ENCODE measurements around the gene EPAS1.

The EPAS1 gene

DNA sequence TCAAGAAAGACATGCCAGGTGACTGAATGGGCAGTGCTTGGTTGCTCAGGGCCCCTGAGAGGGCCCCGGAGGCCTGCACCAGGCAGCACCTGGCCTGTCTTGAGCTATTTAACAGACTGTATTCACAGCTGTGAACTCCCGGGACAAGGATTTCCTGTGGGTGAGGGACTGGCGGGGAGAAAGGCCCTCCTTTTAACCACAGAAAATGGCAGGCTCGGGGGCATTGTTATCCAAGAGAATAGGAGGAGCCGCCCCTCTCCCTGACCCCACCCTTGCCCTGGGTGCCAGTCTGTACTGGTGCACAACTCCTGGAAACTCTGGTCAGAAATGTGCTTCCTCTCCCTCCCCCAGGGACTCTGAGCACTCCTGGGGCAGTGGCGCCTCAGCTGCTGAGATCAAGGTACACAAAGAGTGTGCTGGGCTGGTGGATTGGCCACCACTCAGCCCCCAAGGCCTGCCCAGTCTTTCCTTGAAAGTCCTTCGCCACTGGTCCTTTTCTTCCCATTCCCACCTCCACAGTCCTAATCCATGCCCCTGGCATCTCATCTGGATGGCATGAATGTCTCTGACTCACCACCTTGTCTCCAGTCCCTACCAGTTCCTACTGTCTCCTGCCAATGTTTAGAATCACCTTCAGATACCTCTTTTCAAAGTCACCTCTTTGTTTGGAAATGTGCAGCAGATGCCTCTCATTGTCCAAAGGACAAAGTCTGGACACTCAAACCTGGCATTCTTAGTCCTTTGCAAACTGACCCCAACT is 19.6 kb upstream of the EPAS1 start:
- Histone ChIP-seq H3K4me1 (ENCODE audit: insufficient read depth, low read length) (peaks cover 2% of the 10 kb centered on the region), H3K36me3 (ENCODE audit: insufficient read depth, low read length) (no peaks in the 10 kb centered on the region), H2AFZ (ENCODE audit: low read depth, low read length) (no peak overlapping the region)

DNA sequence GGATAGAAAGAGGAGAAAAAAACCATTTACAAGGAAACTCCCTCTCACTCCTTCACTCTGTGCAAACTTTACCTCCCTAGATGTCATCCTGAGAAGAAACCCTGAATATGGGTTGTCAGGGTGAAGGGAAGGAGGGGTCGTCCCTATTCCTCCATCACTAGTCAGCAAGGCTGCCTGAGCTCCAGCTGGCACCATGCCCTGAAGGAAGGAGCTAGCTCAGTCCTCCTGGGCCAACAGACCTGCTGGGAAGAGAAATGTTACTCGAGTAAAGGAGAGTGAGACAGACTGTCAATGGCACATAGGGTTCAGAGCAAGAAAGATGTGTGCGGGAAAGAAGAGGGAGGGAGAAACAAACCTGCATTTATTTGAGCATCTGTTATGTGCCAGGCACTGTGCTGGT is 18.3 kb upstream of the EPAS1 start:
- Histone ChIP-seq H3K9me3 (ENCODE audit: low read length) (no peaks in the 10 kb centered on the region), H2AFZ (ENCODE audit: low read depth, low read length) (no peak overlapping the region), H3K36me3 (ENCODE audit: insufficient read depth, low read length) (no peaks in the 10 kb centered on the region), H3K27me3 (ENCODE audit: insufficient read depth, low read length) (no peaks in the 10 kb centered on the region), H3K4me3 (ENCODE audit: low read length) (no peak overlapping the region), H3K4me1 (ENCODE audit: insufficient read depth, low read length) (peaks cover 2% of the 10 kb centered on the region)

More for the DNA sequence above, 19.6 kb upstream of the EPAS1 start:
- H3K9me3 ChIP-seq (ENCODE audit: low read length), result no peaks in the 10 kb centered on the region
- no peak overlapping the region for H3K4me3 ChIP-seq (ENCODE audit: low read length)
- no peaks in the 10 kb centered on the region for H3K27me3 ChIP-seq (ENCODE audit: insufficient read depth, low read length)

DNA sequence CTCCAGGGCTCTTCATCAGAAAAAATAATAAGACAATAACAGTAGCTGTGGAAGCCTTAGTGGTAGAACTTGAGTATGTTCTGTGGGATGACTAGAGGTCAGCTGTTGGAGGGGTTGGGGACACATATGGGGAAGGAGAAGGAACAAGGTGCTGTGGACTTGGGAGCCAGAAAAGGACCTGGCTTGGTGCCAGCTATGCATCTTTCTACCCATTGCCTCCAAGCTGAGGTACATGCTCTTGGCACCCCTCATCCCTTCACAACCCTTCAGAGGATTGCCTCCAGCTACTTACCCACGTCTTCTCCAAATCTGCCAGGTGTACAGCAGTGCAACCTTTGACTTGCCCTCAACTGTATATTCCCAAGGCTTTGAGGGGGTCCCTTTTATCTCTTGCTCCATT is 15.3 kb upstream of the EPAS1 start:
- H2AFZ ChIP-seq (ENCODE audit: low read depth, low read length), result no peak overlapping the region
- no peaks in the 10 kb centered on the region for H3K4me1 ChIP-seq (ENCODE audit: insufficient read depth, low read length)
- H3K27me3 ChIP-seq (ENCODE audit: insufficient read depth, low read length), result peaks cover 2% of the 10 kb centered on the region
- no peaks in the 10 kb centered on the region for H3K36me3 ChIP-seq (ENCODE audit: insufficient read depth, low read length)
- H3K4me3 ChIP-seq (ENCODE audit: low read length), result no peak overlapping the region
- H3K9me3 ChIP-seq (ENCODE audit: low read length), result no peaks in the 10 kb centered on the region

- no peak overlapping the region for H2AFZ ChIP-seq (ENCODE audit: low read depth, low read length)
- peaks cover 2% of the 10 kb centered on the region for H3K27me3 ChIP-seq (ENCODE audit: insufficient read depth, low read length)
- no peak overlapping the region for H3K4me3 ChIP-seq (ENCODE audit: low read length)
- no peaks in the 10 kb centered on the region for H3K4me1 ChIP-seq (ENCODE audit: insufficient read depth, low read length)
- no peaks in the 10 kb centered on the region for H3K9me3 ChIP-seq (ENCODE audit: low read length)
- no peaks in the 10 kb centered on the region for H3K36me3 ChIP-seq (ENCODE audit: insufficient read depth, low read length)
Measured at GRCh38 chr2:46283693-46284092, 13.5 kb upstream of the EPAS1 start.

- H3K9me3 ChIP-seq (ENCODE audit: low read length), result no peaks in the 10 kb centered on the region
- no peak overlapping the region for H3K4me3 ChIP-seq (ENCODE audit: low read length)
- H3K27me3 ChIP-seq (ENCODE audit: insufficient read depth, low read length), result peaks cover 2% of the 10 kb centered on the region
- no peaks in the 10 kb centered on the region for H3K4me1 ChIP-seq (ENCODE audit: insufficient read depth, low read length)
- no peak overlapping the region for H2AFZ ChIP-seq (ENCODE audit: low read depth, low read length)
- H3K36me3 ChIP-seq (ENCODE audit: insufficient read depth, low read length), result no peaks in the 10 kb centered on the region
Measured at GRCh38 chr2:46284260-46284659, 12.9 kb upstream of the EPAS1 start.

- H3K4me3 ChIP-seq (ENCODE audit: low read length), result no peak overlapping the region
- no peaks in the 10 kb centered on the region for H3K36me3 ChIP-seq (ENCODE audit: insufficient read depth, low read length)
- no peaks in the 10 kb centered on the region for H3K4me1 ChIP-seq (ENCODE audit: insufficient read depth, low read length)
- no peak overlapping the region for H2AFZ ChIP-seq (ENCODE audit: low read depth, low read length)
- H3K9me3 ChIP-seq (ENCODE audit: low read length), result no peaks in the 10 kb centered on the region
- peaks cover 2% of the 10 kb centered on the region for H3K27me3 ChIP-seq (ENCODE audit: insufficient read depth, low read length)
Measured at GRCh38 chr2:46284796-46285195, 12.4 kb upstream of the EPAS1 start.

GRCh38 chr2:46286715-46287114 is 10.5 kb upstream of the EPAS1 start:
- H3K4me3 ChIP-seq (ENCODE audit: low read length), result no peak overlapping the region
- no peaks in the 10 kb centered on the region for H3K9me3 ChIP-seq (ENCODE audit: low read length)
- no peak overlapping the region for H2AFZ ChIP-seq (ENCODE audit: low read depth, low read length)
- H3K27me3 ChIP-seq (ENCODE audit: insufficient read depth, low read length), result peaks cover 2% of the 10 kb centered on the region
- H3K4me1 ChIP-seq (ENCODE audit: insufficient read depth, low read length), result no peaks in the 10 kb centered on the region
- no peaks in the 10 kb centered on the region for H3K36me3 ChIP-seq (ENCODE audit: insufficient read depth, low read length)

GRCh38 chr2:46290078-46290477 is 7.1 kb upstream of the EPAS1 start:
- Histone ChIP-seq H3K9me3 (ENCODE audit: low read length) (no peaks in the 10 kb centered on the region), H3K27me3 (ENCODE audit: insufficient read depth, low read length) (peaks cover 18% of the 10 kb centered on the region), H3K4me3 (ENCODE audit: low read length) (no peak overlapping the region), H3K36me3 (ENCODE audit: insufficient read depth, low read length) (no peaks in the 10 kb centered on the region), H2AFZ (ENCODE audit: low read depth, low read length) (no peak overlapping the region), H3K4me1 (ENCODE audit: insufficient read depth, low read length) (no peaks in the 10 kb centered on the region)

DNA sequence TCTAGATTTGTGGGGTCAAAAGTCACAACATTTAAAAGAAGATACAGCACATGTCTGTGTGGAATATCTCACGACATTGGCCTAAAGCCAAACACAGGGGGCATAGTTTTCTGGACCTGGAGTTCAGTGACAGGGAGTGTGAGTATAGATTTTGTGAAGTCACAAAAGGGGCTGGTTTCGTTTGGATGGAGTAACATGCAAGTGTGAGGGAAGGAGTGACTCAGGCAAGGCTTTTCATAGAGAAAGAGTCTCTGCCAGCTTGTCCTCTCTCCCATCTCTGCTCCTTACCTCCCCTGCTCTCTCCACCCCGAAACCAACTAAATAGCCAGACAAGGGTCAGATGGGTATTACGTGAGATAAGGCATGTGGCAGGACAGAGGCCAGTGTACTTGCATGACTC is 3.7 kb upstream of the EPAS1 start:
- Histone ChIP-seq H2AFZ (ENCODE audit: low read depth, low read length) (no peak overlapping the region), H3K27me3 (ENCODE audit: insufficient read depth, low read length) (peaks cover 44% of the 10 kb centered on the region), H3K4me3 (ENCODE audit: low read length) (no peak overlapping the region)

DNA sequence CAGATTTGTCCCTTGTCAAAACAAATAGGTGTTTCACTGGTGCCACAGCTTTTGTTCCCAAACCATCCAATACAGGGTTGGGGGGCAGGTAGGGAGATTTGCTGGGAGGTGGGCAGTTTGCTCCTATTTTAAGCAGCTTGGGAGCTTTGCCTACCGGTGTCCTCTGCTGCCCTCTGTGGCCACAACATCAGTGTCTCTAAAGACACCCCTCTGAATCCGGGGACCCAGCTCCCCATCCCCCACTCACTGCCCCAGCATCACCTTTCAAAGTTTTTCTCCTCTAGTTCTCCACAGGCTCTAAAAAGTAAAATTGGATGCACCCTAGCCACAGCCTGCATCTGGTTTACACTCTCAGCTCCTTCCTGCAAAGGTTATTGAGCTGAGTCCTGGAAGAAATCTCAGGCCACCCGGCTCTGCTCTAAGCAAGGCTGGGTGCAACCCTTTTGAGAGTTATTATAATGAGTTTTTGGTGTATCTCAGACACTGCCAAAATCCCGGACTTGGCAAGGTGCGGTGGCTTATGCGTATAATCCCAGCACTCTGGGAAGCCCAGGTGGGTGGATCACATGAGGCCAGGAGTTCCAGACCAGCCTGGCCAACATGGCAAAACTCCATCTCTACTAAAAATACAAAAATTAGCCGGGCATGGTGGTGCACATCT is 2.9 kb upstream of the EPAS1 start:
- Histone ChIP-seq H3K9me3 (ENCODE audit: low read length) (no peaks in the 10 kb centered on the region), H3K4me3 (ENCODE audit: low read length) (no peak overlapping the region), H3K27me3 (ENCODE audit: insufficient read depth, low read length) (peaks cover 53% of the 10 kb centered on the region), H3K4me1 (ENCODE audit: insufficient read depth, low read length) (peaks cover 18% of the 10 kb centered on the region), H3K36me3 (ENCODE audit: insufficient read depth, low read length) (no peaks in the 10 kb centered on the region), H2AFZ (ENCODE audit: low read depth, low read length) (no peak overlapping the region)

More for the DNA sequence above, 3.7 kb upstream of the EPAS1 start:
- Histone ChIP-seq H3K36me3 (ENCODE audit: insufficient read depth, low read length) (no peaks in the 10 kb centered on the region), H3K4me1 (ENCODE audit: insufficient read depth, low read length) (peaks cover 10% of the 10 kb centered on the region), H3K9me3 (ENCODE audit: low read length) (no peaks in the 10 kb centered on the region)

GRCh38 chr2:46296216-46296839 is 879 bp upstream of the EPAS1 start:
- peaks cover 67% of the 10 kb centered on the region for H3K27me3 ChIP-seq (ENCODE audit: insufficient read depth, low read length)

DNA sequence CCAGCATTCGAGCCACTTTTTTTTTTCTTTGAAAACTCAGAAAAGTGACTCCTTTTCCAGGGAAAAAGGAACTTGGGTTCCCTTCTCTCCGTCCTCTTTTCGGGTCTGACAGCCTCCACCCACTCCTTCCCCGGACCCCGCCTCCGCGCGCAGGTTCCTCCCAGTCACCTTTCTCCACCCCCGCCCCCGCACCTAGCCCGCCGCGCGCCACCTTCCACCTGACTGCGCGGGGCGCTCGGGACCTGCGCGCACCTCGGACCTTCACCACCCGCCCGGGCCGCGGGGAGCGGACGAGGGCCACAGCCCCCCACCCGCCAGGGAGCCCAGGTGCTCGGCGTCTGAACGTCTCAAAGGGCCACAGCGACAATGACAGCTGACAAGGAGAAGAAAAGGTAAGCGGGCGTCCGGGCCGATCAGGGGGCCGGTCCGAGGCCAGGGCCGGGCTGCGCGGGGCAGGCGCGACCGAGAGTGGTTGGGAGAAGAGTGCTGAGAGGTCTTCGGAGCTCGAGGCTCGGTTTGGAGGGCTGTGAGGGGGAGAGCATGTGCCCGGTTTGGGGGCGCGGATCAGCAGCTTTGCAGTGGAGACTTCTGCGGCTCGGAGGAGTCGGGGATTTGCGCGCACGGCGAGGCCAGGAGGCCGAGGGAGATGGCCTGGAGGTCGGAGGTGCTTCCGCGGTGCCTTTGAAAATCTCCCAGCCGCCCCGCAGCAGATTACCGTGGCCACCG is 502 bp downstream of the EPAS1 start:
- H3K4me3 ChIP-seq (ENCODE audit: low read length), result peak overlapping the region; percentile 48
- no peaks in the 10 kb centered on the region for H3K36me3 ChIP-seq (ENCODE audit: insufficient read depth, low read length)
- no peaks in the 10 kb centered on the region for H3K9me3 ChIP-seq (ENCODE audit: low read length)
- peaks cover 27% of the 10 kb centered on the region for H3K4me1 ChIP-seq (ENCODE audit: insufficient read depth, low read length)
- H3K27me3 ChIP-seq (ENCODE audit: insufficient read depth, low read length), result peaks cover 63% of the 10 kb centered on the region
- peak overlapping the region; percentile 85 for H2AFZ ChIP-seq (ENCODE audit: low read depth, low read length)

More at GRCh38 chr2:46296216-46296839, 879 bp upstream of the EPAS1 start:
- peaks cover 27% of the 10 kb centered on the region for H3K4me1 ChIP-seq (ENCODE audit: insufficient read depth, low read length)
- H3K9me3 ChIP-seq (ENCODE audit: low read length), result no peaks in the 10 kb centered on the region
- peak overlapping the region; percentile 52 for H2AFZ ChIP-seq (ENCODE audit: low read depth, low read length)
- H3K4me3 ChIP-seq (ENCODE audit: low read length), result peak overlapping the region; percentile 48
- H3K36me3 ChIP-seq (ENCODE audit: insufficient read depth, low read length), result no peaks in the 10 kb centered on the region

DNA sequence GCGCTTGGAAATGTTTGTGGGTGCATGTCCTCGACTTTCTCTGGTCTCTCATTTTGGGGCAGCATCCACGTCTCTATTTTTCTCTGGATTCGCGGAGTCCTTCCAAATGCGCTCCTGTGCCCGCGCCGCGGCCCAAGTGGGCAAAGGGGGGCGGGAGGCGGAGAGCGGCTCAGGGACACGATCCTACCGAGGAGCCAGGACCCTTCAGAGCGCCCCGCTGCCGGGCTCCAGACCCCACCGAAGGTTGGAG is 990 bp downstream of the EPAS1 start:
- H3K27me3 ChIP-seq (ENCODE audit: insufficient read depth, low read length), result peaks cover 61% of the 10 kb centered on the region
- peaks cover 27% of the 10 kb centered on the region for H3K4me1 ChIP-seq (ENCODE audit: insufficient read depth, low read length)
- H3K9me3 ChIP-seq (ENCODE audit: low read length), result no peaks in the 10 kb centered on the region
- H2AFZ ChIP-seq (ENCODE audit: low read depth, low read length), result peak overlapping the region; percentile 85
- H3K4me3 ChIP-seq (ENCODE audit: low read length), result no peak overlapping the region
- no peaks in the 10 kb centered on the region for H3K36me3 ChIP-seq (ENCODE audit: insufficient read depth, low read length)
